Middle frontal gyrus (tissue), 1 donor: ENCODE measurements around the gene CIAO2A.
"Not testable (repeated sequence)": the region's sequence is repeated elsewhere in the genome, so short reads cannot be mapped to it uniquely, and the experiment has no call there.

ENCODE experiments used
- DNase-seq: peaks from one replicate; pipeline ENCODE4 v3.0.0-alpha.2; 2015; ENCODE audit warnings: low spot score; ENCODE audit errors: extremely low spot score

CIAO2A gene

GRCh38 chr15:64112073-64112772, 18.6 kb upstream of the CIAO2A start:
- DNase-seq = no peak

GRCh38 chr15:64111679-64112050, 18.0 kb upstream of the CIAO2A start:
- DNase-seq = no peak

GRCh38 chr15:64110950-64111678, 17.5 kb upstream of the CIAO2A start:
- DNase-seq = no peak

- not testable (repeated sequence) for DNase-seq
Observed at GRCh38 chr15:64110108-64110701, 16.6 kb upstream of the CIAO2A start.

- no peak for DNase-seq
Observed at GRCh38 chr15:64107337-64107736, 13.7 kb upstream of the CIAO2A start.

GRCh38 chr15:64105113-64105704, 11.6 kb upstream of the CIAO2A start:
- no peak for DNase-seq

- DNase-seq = no peak
Observed at GRCh38 chr15:64102497-64102896, 8.9 kb upstream of the CIAO2A start.

GRCh38 chr15:64100958-64101357, 7.3 kb upstream of the CIAO2A start:
- no peak for DNase-seq

- DNase-seq = no peak
Observed at GRCh38 chr15:64099379-64099778, 5.7 kb upstream of the CIAO2A start.

- DNase-seq = no peak
Observed at GRCh38 chr15:64096668-64097384, 3.2 kb upstream of the CIAO2A start.

GRCh38 chr15:64095795-64096667, 2.4 kb upstream of the CIAO2A start, which contains the start of gene SNX1:
Gene SNX1, plus strand, starts transcription at chr15:64095982. Its CDS starts 32 bp downstream, at chr15:64096014.
- DNase-seq = peak; percentile 89

- DNase-seq = no peak
Observed at GRCh38 chr15:64095431-64095794, 1.8 kb upstream of the CIAO2A start.

- no peak for DNase-seq
Observed at GRCh38 chr15:64092864-64093626, 593 bp downstream of the CIAO2A start.

GRCh38 chr15:64092075-64092820, 1.4 kb downstream of the CIAO2A start:
- no peak for DNase-seq

- DNase-seq = no peak
Observed at GRCh38 chr15:64090527-64090926, 3.1 kb downstream of the CIAO2A start.

- DNase-seq = no peak
Observed at GRCh38 chr15:64089543-64090280, 3.9 kb downstream of the CIAO2A start.

GRCh38 chr15:64082757-64083156, 10.9 kb downstream of the CIAO2A start:
- no peak for DNase-seq

GRCh38 chr15:64073496-64073895, 20.1 kb downstream of the CIAO2A start:
- DNase-seq = not testable (repeated sequence)
